PC-3 (cell line): ENCODE results near the gene CAMK1D.

Experiments
- CTCF ChIP-seq: fragments of 300-600 bp; sonication (generic); conservative IDR thresholded peaks from 2 replicates; pipeline ENCODE4 v1.5.1; 2017; ENCODE audit warnings: antibody characterized with exemption, low read depth, mild to moderate bottlenecking, low read length
- EZH2 ChIP-seq: fragments of 300-600 bp; sonication (generic); IDR thresholded peaks from one replicate; pipeline ENCODE4 v1.6.1; 2017; ENCODE audit warnings: antibody characterized with exemption, mild to moderate bottlenecking, low read length; ENCODE audit not compliant: unreplicated experiment

GRCh38 chr10:12488626-12489025, 139.3 kb downstream of the CAMK1D start:
- no peak for TF ChIP-seq CTCF
- no peak for TF ChIP-seq EZH2
